H1 (cell line): ENCODE measurements around the gene SPTSSA. TPM values are rescaled to one million over a fixed set of nuclear protein-coding genes. Genes with fewer than 3 reads are reported as not detected.

Experiments used
- ATF3 ChIP-seq: IDR thresholded peaks from 2 replicates; pipeline ENCODE4 v1.6.1; 2011; ENCODE audit warnings: low read depth, mild to moderate bottlenecking, low read length; ENCODE audit not compliant: insufficient read depth
- POLR2AphosphoS5 ChIP-seq: IDR thresholded peaks from 2 replicates; pipeline ENCODE4 v1.6.1; 2011; ENCODE audit warnings: low read depth, low read length
- polyA plus RNA-seq, 7 experiments: library from polyadenylated mRNA; depleted of rRNA in 3 of 7; stranded (reverse) in 5 of 7; unstranded in 2 of 7; fragments of >200 nt in 5 of 7; fragments of 200-250 nt in 2 of 7; gene quantifications; 1 replicate in 5 of 7; 2 replicates in 1 of 7; 4 replicates in 1 of 7; pipeline versions ENCODE4 v1.2.1 to v1.2.3, GENCODE V29; 2011 to 2013; ENCODE audit warnings: missing spikeins in 2 of 7, mixed read lengths in 2 of 7
- total RNA-seq: library from RNA; stranded (reverse); fragmentation: NEBNext Ultra II Directional; extraction: Animal tissue kit (Norgen Biotek cat#: 25700); gene quantifications from 2 replicates; pipeline ENCODE4 v1.2.1, GENCODE V29; 2021

Gene SPTSSA
- total and polyA plus RNA-seq, 2 of the 8 experiments (the other 6 are each of a cell fraction or from before 2014, with no cell fraction given) = 24.9 to 28.5 TPM

GRCh38 chr14:34463598-34463961, 1.5 kb upstream of the SPTSSA start (continued):
- TF ChIP-seq ATF3 (no peak), POLR2AphosphoS5 (no peak)
